ENCODE measurements around the gene SNX24.

DNA sequence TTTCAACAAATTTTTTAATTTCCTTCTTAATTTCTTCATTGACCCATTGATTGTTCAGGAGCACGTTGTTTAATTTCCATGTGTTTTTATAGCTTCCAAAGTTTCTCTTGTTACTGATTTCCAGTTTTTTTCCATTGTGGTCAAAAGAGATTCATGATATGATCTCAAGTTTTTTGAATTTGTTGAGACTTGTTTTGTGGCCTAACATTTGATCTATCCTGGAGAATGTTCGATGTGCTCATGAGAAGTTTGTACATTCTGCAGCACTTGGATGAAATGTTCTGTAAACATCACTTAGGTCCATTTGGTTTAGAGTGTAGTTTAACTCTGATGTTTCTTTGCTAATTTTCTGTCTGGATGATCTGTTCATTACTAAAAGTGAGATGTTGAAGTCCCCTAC is 205.8 kb downstream of the SNX24 start:
- TF ChIP-seq, protein P1, sequence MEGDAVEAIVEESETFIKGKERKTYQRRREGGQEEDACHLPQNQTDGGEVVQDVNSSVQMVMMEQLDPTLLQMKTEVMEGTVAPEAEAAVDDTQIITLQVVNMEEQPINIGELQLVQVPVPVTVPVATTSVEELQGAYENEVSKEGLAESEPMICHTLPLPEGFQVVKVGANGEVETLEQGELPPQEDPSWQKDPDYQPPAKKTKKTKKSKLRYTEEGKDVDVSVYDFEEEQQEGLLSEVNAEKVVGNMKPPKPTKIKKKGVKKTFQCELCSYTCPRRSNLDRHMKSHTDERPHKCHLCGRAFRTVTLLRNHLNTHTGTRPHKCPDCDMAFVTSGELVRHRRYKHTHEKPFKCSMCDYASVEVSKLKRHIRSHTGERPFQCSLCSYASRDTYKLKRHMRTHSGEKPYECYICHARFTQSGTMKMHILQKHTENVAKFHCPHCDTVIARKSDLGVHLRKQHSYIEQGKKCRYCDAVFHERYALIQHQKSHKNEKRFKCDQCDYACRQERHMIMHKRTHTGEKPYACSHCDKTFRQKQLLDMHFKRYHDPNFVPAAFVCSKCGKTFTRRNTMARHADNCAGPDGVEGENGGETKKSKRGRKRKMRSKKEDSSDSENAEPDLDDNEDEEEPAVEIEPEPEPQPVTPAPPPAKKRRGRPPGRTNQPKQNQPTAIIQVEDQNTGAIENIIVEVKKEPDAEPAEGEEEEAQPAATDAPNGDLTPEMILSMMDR (conservative IDR thresholded peaks at IDR 0.05; ENCODE audit: low read depth, low read length) = no peak
- TF ChIP-seq EZH2phosphoT487 (IDR thresholded peaks at IDR 0.05; ENCODE audit: borderline replicate concordance, low read length) = no peak

Measured in PC-3 (cell line).